ENCODE measurements around the gene MESP2. TPM values are rescaled to one million over a fixed set of nuclear protein-coding genes. Genes with fewer than 3 reads are reported as not detected.

Gene MESP2
- polyA plus RNA-seq, 1 of the 3 experiments (the other 2 are of a cell fraction) = 0.31 TPM

- no peaks in the 10 kb centered on the region for H3K36me3 ChIP-seq (replicated peaks in 1 of 2; ENCODE audit: control insufficient read depth in 1 of 2, insufficient read depth in 2 of 2, low read length in 1 of 2)
- TF ChIP-seq FOXJ3 (CRISPR knock-in tag; IDR thresholded peaks at IDR 0.05) = no peak
- TF ChIP-seq TAF1 (IDR thresholded peaks at IDR 0.05; ENCODE audit: borderline replicate concordance, low read depth, low read length) = no peak
- TF ChIP-seq, protein P1, sequence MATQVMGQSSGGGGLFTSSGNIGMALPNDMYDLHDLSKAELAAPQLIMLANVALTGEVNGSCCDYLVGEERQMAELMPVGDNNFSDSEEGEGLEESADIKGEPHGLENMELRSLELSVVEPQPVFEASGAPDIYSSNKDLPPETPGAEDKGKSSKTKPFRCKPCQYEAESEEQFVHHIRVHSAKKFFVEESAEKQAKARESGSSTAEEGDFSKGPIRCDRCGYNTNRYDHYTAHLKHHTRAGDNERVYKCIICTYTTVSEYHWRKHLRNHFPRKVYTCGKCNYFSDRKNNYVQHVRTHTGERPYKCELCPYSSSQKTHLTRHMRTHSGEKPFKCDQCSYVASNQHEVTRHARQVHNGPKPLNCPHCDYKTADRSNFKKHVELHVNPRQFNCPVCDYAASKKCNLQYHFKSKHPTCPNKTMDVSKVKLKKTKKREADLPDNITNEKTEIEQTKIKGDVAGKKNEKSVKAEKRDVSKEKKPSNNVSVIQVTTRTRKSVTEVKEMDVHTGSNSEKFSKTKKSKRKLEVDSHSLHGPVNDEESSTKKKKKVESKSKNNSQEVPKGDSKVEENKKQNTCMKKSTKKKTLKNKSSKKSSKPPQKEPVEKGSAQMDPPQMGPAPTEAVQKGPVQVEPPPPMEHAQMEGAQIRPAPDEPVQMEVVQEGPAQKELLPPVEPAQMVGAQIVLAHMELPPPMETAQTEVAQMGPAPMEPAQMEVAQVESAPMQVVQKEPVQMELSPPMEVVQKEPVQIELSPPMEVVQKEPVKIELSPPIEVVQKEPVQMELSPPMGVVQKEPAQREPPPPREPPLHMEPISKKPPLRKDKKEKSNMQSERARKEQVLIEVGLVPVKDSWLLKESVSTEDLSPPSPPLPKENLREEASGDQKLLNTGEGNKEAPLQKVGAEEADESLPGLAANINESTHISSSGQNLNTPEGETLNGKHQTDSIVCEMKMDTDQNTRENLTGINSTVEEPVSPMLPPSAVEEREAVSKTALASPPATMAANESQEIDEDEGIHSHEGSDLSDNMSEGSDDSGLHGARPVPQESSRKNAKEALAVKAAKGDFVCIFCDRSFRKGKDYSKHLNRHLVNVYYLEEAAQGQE (IDR thresholded peaks at IDR 0.05; ENCODE audit: low read depth, low read length) = no peak
- TF ChIP-seq, protein P2, sequence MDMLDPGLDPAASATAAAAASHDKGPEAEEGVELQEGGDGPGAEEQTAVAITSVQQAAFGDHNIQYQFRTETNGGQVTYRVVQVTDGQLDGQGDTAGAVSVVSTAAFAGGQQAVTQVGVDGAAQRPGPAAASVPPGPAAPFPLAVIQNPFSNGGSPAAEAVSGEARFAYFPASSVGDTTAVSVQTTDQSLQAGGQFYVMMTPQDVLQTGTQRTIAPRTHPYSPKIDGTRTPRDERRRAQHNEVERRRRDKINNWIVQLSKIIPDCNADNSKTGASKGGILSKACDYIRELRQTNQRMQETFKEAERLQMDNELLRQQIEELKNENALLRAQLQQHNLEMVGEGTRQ (IDR thresholded peaks at IDR 0.05; ENCODE audit: borderline replicate concordance, low read depth, low read length) = no peak
- no peak for TF ChIP-seq EP300 (IDR thresholded peaks at IDR 0.05; ENCODE audit: borderline replicate concordance in 1 of 2, low read depth in 1 of 2, low read length in 1 of 2)
- CTCF ChIA-PET = interaction anchor here (0.6 to 6.9 kb wide), 7 partner anchors 9 to 741 kb away, joined by 3 to 153 read pairs (median 20); partner anchors contain the start of gene MESP1
- no peaks in the 10 kb centered on the region for H3F3A ChIP-seq (replicated peaks; ENCODE audit: insufficient read depth)
- no peak overlapping the region for H3K4me3 ChIP-seq (ENCODE audit: low read depth in 2 of 2, low read length in 1 of 2)
- no peaks in the 10 kb centered on the region for H3K9me3 ChIP-seq
- no peak for DNase-seq
- H3K27ac ChIP-seq (ENCODE audit: low read depth in 2 of 2, low read length in 1 of 2) = no peak overlapping the region
- no peaks in the 10 kb centered on the region for H3K79me2 ChIP-seq (ENCODE audit: insufficient read depth)
- H3K9me2 ChIP-seq = no peaks in the 10 kb centered on the region
- POLR2A ChIA-PET = no interaction called here
- H2AFZ ChIP-seq (ENCODE audit: low read depth) = no peak overlapping the region
- H3K27me3 ChIP-seq (ENCODE audit: insufficient read depth) = no peaks in the 10 kb centered on the region
- no peaks in the 10 kb centered on the region for H4K20me1 ChIP-seq (ENCODE audit: insufficient read depth)
- H3K9ac ChIP-seq = no peak overlapping the region
- no peak overlapping the region for H3K4me2 ChIP-seq
- H3K4me1 ChIP-seq (ENCODE audit: control insufficient read depth in 1 of 2, insufficient read depth in 2 of 2, low read depth in 1 of 2, low read length in 1 of 2) = peaks cover 4 to 20% of the 10 kb centered on the region in 2 experiments; a peak in 1 of 4 replicates
- 91% methylated on average over 5 of the region's 8 CpGs for WGBS (ENCODE audit: low lambda C conversion rate)
Measured at GRCh38 chr15:89758981-89759380, 17.2 kb upstream of the MESP2 start.

GRCh38 chr15:89759835-89760234, 16.3 kb upstream of the MESP2 start:
- H4K20me1 ChIP-seq (ENCODE audit: insufficient read depth) = no peaks in the 10 kb centered on the region
- H3K9me2 ChIP-seq = no peaks in the 10 kb centered on the region
- no peak overlapping the region for H3K9ac ChIP-seq
- H3K4me2 ChIP-seq = no peak overlapping the region
- no peak overlapping the region for H2AFZ ChIP-seq (ENCODE audit: low read depth)
- H3K4me1 ChIP-seq (ENCODE audit: control insufficient read depth in 1 of 2, insufficient read depth in 2 of 2, low read depth in 1 of 2, low read length in 1 of 2) = peaks cover 4 to 20% of the 10 kb centered on the region in 2 experiments; a peak in 1 of 4 replicates
- WGBS (ENCODE audit: low lambda C conversion rate) = 91% methylated on average over 1 of the region's 3 CpGs
- ChIA-PET CTCF (interaction anchor here (0.5 to 6.9 kb wide), 37 partner anchors 10 to 560 kb away, joined by 3 to 153 read pairs (median 6); partner anchors contain the start of genes ANPEP, MESP1 and MESP2), POLR2A (interaction anchor here (1.0 to 1.7 kb wide), 2 partner anchors 8 to 115 kb away, joined by 4 to 6 read pairs; no protein-coding TSS in a partner anchor)
- no peak overlapping the region for H3K4me3 ChIP-seq (ENCODE audit: low read depth in 2 of 2, low read length in 1 of 2)
- no peak for DNase-seq
- no peaks in the 10 kb centered on the region for H3K9me3 ChIP-seq
- no peaks in the 10 kb centered on the region for H3K36me3 ChIP-seq (replicated peaks in 1 of 2; ENCODE audit: control insufficient read depth in 1 of 2, insufficient read depth in 2 of 2, low read length in 1 of 2)
- H3K27me3 ChIP-seq (ENCODE audit: insufficient read depth) = no peaks in the 10 kb centered on the region
- no peaks in the 10 kb centered on the region for H3K79me2 ChIP-seq (ENCODE audit: insufficient read depth)
- H3F3A ChIP-seq (replicated peaks; ENCODE audit: insufficient read depth) = no peaks in the 10 kb centered on the region
- H3K27ac ChIP-seq (ENCODE audit: low read depth in 2 of 2, low read length in 1 of 2) = no peak overlapping the region; a peak in 1 of 4 replicates
- no peak for TF ChIP-seq RFX5 (IDR thresholded peaks at IDR 0.05; ENCODE audit: low read length)
- no peak for TF ChIP-seq TCF12 (IDR thresholded peaks at IDR 0.05)
- TF ChIP-seq, protein P3, sequence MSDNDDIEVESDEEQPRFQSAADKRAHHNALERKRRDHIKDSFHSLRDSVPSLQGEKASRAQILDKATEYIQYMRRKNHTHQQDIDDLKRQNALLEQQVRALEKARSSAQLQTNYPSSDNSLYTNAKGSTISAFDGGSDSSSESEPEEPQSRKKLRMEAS (IDR thresholded peaks at IDR 0.05; ENCODE audit: low read depth) = no peak
- TF ChIP-seq, protein P4, sequence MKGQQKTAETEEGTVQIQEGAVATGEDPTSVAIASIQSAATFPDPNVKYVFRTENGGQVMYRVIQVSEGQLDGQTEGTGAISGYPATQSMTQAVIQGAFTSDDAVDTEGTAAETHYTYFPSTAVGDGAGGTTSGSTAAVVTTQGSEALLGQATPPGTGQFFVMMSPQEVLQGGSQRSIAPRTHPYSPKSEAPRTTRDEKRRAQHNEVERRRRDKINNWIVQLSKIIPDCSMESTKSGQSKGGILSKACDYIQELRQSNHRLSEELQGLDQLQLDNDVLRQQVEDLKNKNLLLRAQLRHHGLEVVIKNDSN (IDR thresholded peaks at IDR 0.05; ENCODE audit: borderline replicate concordance, low read depth) = no peak
- TF ChIP-seq SMC3 (IDR thresholded peaks at IDR 0.05; ENCODE audit: low read depth, low read length) = no peak
- TF ChIP-seq TAF1 (IDR thresholded peaks at IDR 0.05; ENCODE audit: borderline replicate concordance, low read depth, low read length) = no peak
- TF ChIP-seq JUND (IDR thresholded peaks at IDR 0.05) = no peak
- TF ChIP-seq, protein P1 (IDR thresholded peaks at IDR 0.05; ENCODE audit: low read depth, low read length) = no peak
- no peak for TF ChIP-seq POLR2AphosphoS5 (IDR thresholded peaks at IDR 0.05; ENCODE audit: low read depth, low read length)
- TF ChIP-seq RXRA (IDR thresholded peaks at IDR 0.05; ENCODE audit: borderline replicate concordance, low read depth) = no peak
- TF ChIP-seq MEF2A (IDR thresholded peaks at IDR 0.05; ENCODE audit: borderline replicate concordance, low read depth) = no peak
- TF ChIP-seq, protein P2 (IDR thresholded peaks at IDR 0.05; ENCODE audit: borderline replicate concordance, low read depth, low read length) = no peak
- no peak for TF ChIP-seq EP300 (IDR thresholded peaks at IDR 0.05; ENCODE audit: borderline replicate concordance in 1 of 2, low read depth in 1 of 2, low read length in 1 of 2)
- TF ChIP-seq SIN3A (IDR thresholded peaks at IDR 0.05; ENCODE audit: borderline replicate concordance, low read depth, low read length) = no peak

Data from SK-N-SH (cell line).